Islet of Langerhans (tissue), 1 donor: ENCODE results near the gene MRPS18A.
"Not testable (repeated sequence)": the region's sequence is repeated elsewhere in the genome, so short reads cannot be mapped to it uniquely, and the experiment has no call there.

ENCODE experiments used
- FAIRE-seq: peaks from one replicate; lab custom pipeline; 2011; peaks lifted over from hg19 to GRCh38; lab: Jason Lieb, UNC

MRPS18A gene

DNA sequence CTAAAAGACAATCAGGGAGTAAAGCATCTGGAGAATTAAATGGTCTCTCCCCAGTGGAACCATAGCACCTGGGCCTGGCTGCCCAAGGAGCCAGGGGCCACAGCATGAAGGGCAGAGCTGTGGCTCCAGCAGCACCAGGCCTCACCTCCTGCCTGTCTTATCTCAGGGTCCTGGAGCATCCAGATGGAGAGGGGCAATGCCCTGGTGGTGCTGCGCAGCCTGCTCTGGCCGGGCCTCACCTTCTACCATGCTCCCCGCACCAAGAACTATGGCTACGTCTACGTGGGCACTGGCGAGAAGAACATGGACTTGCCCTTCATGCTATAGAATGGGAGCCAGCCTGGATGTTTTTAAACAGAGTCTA is 17.0 kb downstream of the MRPS18A start:
- no peak for FAIRE-seq

DNA sequence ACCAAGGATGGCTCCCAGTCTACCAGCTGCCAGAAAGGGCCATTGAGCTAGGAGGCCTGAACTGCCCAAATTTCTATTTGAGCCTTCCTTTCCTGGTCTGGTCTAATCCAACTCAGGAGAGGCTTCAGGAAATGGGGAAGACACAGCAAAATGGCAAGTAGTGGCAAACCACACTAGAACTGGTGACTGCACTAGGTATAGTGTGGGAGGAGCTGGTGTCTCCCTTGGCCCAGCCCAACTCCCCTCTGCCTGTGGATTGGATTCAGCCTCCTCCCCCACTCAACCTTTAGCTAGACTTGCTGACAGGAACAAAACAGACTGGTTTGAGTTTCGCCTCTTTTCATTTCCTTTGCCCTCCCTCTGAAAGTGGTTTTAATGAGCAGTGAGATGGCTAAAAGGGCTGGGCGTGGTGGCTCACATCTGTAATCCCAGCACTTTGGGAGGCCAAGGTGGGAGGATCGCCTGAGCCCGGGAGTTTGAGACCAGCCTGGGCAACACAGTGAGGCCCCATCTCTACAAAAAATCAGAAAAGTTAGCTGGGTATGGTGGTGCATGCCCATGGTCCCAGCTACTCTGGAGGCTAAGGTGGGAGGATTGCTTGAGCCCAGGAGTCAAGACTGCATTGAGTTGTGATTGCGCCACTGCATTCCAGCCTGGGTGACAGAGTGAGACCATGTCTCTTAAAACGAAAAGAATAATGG is 17.5 kb downstream of the MRPS18A start:
- FAIRE-seq, result no peak

DNA sequence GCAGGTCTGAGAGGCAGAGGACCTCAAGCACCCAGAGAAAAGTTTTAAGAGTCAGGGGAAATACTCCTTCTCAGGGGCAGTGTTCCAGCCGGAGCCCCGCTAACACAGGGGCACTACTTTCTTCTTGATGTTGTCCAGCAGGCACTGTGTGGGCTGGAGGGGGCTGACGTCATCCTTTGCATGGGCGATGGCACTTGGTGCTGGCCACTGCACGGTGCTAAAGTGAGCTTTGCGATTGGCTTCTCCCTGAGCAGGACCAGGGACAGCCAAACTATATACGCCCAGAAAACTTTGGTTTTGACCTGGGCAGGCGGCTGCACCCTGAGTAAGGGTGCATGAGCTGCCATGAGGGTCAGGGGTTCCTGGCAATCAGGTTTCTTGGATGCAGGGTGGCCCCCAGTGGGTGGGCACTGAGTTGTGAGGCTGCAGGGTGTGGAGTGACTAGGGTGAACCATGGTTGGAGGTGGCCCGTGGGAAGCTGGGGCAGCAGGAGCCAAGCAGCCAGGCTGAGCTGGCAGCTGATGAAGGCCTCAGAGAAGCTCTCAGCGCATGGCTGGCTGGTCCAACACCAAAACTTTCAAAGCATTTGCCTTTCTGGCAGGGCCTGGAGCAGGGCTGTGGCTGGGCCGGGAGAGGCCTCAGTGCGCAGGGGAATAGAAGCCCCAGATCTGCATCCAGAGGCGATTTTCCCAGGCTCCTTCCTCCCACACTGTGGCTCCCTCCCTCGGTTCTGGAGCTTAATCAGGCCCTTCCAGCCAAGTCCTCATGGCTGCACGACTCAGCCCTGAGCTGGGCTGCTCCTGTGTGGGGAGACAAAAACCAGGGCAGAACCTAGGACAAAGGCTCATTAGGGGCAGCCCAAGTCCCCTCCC is 18.3 kb downstream of the MRPS18A start:
- no peak for FAIRE-seq

DNA sequence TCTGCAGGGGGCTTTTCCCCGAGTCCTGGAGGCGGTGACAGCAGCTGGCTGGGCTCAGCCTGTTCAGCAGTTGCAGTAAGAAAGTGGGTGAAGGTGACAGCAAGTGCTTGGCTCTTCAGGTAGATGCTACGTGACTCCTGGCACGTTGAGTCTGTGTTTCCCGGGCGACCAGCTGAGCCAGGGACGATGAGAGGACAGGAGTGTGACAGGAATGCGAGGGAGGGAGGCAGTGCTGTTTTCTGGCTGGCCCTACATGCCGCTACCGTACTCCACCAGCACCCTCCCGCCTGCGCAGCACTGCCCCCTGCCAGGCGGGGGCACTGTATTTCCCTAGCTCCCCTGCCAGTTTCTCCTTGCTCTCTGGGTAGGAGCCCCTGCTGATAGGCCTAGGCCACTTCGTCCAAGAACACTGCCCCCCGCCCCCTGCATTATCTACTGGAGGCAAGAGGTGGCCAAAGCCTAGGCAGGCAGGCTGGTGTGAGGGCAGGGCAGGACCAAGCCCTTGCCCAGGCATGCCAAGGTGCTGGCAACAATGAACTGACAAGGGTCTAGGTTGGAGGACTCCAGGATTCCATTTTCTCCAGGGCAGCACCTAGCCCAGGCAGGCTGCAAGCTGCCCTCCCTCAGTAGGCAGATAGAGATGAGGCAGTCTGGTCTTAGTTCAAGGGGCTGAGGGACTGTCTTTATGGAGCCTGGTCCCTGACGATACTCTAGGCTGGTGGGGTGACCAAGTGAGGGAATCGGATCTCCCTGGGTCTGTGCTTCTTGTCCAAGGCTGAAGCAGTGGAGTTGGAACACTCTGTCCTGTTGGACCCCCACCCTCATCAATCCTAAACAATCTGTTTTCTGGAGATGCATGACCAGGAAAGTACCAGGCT is 19.2 kb downstream of the MRPS18A start:
- FAIRE-seq, result no peak

DNA sequence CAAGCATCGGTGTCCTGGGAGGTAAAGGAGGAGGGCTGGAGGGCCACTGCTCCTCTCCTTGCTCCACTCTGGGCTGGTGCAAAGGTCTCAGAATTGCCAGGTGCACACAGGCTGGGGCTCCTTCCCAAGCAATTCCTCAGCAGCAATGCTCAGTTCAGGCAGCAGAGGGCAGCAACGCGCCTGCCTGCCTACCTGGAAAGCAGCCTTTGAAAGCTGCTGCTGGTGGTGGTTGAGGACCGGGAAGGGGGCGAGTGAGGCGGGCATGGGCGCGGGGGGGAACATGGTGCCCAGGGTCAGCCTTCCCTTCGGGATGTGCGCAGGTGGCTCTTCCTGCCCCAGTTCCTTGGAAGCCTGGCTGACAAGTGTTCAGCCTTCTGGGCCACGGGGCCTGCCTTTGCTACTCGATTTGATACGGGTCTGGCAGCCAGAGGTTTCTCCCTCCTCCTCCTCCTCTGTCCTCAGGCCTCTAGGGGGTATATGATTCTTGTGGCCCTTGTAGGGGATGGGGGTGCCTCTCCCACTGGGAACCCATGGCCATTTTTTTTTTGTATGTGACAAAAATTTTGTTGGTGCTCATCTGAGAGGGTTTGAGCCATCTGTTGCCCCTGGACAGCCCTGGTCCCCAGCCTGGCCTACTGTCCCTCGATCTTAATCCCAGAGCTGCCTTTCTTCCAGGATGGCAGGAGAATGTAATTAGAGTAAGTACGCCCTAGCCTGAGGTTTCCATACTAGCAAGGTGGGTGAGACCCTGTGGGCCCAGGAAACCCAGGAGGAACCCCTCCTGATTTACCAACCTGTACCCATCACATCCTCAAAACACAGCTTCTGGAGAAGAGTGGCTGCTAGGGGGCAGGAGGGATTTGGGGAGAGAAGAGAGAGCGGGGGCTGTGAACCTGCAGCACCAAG is 20.1 kb downstream of the MRPS18A start:
- FAIRE-seq, result no peak

DNA sequence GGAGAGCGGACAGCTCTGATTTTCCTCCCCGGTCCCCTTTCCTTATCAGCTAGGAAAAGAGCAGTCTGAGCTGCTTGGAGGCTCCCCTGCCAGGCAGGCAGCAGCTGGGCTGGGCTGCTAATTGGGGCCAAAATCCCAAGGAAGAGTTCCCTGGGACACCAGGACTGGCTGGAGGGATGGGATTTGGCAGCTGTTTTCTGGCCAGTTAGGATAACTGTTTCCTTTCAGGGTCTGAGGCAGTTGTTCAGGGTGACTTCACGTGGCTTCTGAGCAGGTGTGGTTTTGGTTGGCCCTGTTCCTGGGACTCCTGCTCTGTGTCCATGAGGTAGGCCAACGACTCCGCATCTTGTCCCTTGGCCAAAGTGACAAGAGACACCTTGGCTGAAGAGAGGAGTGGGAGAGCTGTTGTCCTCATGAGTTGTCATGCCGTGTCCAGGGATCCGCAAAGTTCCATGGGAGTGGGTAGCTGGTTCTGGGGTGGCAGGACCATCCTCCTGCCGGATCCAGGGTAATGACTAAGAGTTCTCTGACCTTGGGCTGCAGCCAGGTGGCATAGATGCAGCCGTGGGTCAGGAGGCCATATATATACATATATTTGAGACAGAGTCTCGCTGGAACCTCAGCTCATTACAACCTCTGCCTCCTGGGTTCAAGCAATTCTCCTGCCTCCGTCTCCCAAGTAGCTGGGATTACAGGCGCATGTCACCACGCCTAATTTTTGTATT is 21.2 kb downstream of the MRPS18A start:
- FAIRE-seq, result no peak

DNA sequence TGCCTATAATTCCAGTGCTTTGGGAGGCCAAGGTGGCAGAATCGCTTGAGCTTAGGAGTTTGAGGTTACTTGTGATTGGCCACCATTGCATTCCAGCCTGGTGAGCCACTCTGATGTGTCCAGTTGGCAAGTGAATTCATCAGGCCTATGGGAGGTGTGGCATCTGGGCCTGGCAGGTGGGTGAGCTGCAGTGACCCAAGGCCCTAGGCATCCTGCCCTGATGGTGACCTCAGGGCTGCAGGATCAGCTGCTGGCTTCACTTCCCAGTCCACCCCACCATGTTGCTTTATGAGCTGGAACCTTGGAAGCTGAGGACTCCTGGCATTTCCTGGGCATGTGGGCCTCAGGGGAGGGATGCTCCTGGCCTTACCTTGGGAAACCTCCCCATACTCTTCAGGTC is 22.2 kb downstream of the MRPS18A start:
- no peak for FAIRE-seq

DNA sequence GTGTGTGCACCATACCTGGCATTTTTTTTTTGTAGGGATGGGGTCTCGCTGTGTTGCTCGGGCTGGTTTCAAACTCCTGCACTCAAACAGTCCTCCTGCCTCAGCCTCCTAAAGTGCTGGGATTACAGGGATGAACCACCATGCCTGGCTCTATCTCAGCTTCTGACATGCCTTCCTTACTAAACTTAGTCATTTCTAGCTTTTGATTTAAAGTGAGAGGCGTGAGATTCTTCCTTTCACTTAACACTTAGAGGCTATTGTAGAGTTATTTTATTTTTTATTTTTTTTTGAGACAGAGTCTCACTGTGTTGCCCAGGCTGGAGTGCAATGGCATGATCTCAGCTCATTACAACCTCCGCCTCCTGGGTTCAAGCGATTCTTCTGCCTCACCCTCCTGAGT is 24.6 kb downstream of the MRPS18A start:
- FAIRE-seq, result not testable (repeated sequence)

DNA sequence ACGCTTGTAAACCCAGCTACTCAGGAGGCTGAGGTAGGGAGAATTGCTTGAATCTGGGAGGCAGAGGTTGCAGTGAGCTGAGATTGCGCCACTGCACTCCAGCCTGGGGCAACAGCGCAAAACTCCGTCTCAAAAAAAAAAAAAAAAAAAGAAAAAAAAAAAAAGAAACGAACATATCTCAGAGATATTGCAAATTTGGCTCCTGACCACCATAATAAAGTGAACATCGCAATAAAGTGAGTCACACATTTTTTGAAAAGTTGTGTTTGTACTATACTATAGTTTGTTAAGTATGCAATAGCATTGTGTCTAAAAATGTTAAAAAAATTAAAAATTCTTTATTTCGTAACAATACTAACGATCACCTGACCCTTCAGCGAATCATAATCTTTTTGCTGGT is 29.4 kb downstream of the MRPS18A start:
- no peak for FAIRE-seq

DNA sequence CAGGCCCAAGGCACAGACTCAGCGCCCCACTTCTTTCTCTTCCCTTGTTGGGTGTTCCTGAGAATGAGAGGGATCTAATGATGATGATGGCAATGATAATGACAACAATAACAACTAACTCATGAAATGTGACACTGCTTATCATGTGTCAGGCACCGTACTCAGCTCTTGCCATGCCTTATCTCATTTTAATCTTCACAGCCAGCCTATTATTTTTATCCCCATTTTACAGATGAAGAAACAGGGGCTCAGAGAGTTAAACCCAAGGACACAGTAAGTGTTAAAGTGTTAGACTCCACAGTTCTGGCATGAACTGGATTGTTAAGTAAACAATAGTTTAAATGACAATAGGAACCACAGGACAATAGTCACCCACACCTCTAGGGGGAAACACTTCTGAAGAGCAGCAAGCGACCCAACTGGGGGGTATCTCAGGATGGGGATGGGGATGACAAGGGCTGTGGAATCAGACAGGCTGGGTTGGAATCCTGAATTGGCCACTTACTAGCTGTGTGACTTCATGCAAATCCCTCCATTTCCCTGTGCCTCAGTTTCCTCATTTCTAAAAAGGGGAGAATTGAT is 30.3 kb downstream of the MRPS18A start:
- FAIRE-seq, result no peak

DNA sequence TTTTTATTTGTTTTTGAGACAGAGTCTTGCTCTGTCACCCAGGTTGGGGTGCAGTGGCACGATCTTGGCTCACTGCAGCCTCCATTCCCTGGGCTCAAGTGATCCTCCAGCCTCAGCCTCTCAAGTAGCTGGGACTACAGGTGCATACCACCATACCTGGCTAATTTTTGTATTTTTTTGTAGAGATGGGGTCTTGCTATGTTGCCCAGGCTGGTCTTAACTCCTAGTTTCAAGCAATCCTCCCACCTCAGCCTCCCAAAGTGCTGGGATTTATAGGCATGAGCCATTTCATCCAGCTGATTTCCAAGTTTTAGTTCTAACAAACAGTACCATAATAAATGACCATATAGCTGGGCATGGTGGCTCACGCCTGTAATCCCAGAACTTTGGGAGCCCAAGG is 34.8 kb downstream of the MRPS18A start:
- FAIRE-seq, result not testable (repeated sequence)

DNA sequence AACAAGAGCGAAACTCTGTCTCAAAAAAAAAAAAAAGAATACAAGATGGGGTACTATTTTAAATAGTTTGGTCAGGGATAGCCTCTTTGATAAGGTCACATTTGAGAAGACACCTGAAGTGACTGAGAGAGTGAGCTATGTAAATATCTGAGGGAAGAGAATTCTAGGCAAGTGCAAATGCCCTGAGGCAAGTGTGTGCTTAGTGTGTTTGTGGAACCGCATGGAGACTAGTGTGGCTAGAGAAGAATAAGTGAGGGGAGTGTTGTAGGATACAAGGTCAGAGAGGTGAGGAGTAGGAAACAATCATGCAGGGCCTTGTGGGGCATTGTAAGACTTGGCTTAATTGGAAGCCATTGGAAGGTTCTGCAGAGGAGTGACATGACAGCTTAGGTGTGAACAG is 39.3 kb downstream of the MRPS18A start:
- FAIRE-seq, result no peak

DNA sequence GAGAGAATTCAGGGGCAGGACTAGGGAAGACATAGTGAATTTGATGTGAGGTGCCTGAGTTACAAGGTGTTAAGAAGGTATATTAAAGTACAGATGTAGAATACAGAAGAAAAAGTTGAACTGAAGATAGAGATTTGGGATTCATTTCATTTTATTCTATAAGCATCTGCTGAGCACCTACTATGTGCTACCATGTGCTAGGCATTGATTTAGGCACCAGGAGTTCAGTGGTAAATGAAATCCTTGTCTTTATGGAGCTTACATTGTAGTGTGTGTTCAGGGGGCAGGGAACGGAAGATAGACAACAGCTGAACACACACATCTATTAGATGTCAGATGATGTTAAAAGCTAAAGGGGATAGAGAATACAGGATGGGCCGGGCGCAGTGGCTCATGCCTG is 40.0 kb downstream of the MRPS18A start:
- FAIRE-seq, result no peak

DNA sequence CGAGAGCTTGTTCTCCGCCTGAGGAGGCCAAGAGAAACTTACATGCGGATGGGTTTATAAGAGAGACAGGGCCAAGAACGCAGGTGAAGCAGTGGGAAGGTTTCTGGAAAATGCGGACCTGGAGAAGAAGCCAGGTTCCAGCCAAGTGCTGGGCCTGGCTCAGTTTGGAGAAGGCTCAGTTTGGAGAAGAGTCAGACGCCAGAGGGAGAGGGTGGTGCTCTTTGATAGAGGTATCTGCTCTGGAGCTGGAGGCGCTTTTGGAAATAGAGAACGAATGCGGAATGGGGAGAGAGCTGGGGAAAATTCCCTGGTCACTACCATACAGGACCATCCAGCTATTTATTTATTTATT is 42.0 kb downstream of the MRPS18A start:
- FAIRE-seq, result no peak

DNA sequence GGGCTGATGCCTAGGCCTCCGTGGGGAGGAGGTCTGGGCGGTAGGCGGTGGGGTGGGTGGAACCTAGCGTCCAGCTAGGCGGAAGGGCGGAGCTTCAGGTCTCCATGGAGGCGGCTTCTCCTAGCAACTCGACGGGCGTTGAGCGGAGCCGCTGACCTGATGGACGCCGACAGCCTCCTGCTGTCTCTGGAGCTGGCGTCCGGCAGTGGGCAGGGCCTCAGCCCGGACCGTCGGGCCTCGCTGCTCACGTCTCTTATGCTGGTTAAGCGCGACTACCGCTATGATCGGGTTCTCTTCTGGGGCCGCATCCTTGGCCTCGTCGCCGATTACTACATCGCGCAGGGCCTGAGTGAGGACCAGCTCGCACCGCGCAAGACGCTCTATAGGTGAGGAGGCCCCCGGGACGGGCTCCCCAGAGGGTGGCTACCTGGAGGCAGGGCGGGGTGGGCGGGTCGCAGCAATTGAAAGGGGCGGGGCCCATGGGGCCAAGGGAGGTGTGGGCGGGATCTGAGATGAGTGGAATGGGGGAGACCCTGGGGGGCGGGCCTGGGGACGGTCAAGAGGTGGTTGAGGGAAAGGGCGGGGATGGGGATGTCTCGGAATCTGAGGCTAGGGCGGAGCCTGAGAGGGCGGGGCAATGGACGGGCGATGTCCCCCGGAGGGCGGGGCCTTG is 42.5 kb downstream of the MRPS18A start, which contains the start of gene RSPH9:
RSPH9 (plus strand) TSS at position 97 of the 673 bp plus-strand sequence; CDS start at position 160, 63 bp downstream.
- FAIRE-seq, result no peak

DNA sequence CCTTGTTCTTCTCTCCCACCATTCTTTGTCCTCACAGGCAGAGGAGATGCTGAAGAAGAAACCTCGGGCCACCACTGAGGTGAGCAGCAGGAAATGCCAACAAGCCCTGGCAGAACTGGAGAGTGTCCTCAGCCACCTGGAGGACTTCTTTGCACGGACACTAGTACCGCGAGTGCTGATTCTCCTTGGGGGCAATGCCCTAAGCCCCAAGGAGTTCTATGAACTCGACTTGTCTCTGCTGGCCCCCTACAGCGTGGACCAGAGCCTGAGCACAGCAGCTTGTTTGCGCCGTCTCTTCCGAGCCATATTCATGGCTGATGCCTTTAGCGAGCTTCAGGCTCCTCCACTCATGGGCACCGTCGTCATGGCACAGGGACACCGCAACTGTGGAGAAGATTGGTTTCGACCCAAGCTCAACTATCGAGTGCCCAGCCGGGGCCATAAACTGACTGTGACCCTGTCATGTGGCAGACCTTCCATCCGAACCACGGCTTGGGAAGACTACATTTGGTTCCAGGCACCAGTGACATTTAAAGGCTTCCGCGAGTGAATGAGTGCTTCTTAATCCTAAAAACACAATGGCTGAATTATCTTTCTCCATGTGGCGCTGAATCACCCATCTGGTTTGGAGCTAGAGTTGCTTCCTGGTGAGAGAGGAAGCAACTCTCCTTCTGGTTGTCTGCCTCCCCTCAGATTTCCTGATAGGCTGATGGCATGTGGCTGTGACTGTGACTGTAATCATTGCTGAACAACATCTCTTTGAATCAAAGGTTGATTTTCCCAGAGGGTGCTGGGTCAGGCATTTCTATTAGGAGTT is 47.4 kb downstream of the MRPS18A start:
- no peak for FAIRE-seq

DNA sequence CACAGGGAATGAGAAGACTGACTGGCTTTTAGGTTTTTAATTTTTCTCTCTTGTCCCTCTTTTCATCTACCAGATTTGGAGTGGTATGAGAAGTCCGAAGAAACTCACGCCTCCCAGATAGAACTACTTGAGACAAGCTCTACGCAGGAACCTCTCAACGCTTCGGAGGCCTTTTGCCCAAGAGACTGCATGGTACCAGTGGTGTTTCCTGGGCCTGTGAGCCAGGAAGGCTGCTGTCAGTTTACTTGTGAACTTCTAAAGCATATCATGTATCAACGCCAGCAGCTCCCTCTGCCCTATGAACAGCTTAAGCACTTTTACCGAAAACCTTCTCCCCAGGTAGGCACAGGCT is 51.3 kb downstream of the MRPS18A start:
- FAIRE-seq, result no peak

DNA sequence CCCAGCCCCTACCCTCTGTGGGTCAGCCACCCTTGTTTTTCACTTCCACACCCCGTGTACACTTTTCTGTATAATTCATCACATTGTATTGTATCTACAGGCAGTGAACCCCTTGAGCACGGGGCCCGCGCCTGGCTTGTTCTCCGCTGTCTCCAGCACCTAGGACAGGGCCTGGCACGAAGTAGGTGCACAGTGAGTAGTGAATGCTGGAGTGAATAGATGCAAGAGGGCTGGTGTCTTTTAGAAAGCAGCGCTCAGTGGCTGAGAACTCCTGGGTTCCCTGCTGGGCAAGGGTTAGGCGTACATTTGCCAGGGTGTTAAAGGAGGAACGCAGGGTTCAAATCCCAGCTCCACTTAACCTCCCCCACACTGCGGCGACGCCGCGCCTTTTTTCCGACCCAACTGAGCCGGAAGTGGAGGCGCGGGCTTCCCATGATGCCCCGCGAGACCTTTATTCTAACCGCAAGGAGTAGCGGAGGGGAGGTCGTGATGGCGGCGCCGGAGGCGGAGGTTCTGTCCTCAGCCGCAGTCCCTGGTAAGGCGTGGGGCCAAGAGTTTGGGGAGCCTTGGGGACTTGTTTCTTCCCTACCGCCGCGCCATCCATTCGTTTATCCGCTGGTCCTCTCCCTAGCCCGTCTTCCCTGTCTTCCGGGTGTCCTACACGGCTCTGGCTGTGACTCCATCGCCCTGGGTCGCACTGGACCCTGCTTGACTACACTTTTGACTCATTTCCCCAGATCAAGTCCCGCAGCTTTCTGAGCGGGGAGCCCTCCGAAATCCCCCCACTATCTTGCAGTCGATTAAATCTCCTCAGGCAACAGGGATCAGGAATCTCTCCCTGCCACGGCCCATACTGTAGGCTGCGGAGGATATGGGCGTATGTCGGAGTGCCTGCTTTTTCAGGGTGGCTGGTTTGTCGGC is 51.9 kb downstream of the MRPS18A start, which contains the start of gene MAD2L1BP:
MAD2L1BP (plus strand) TSS at position 454 of the 921 bp plus-strand sequence; CDS start at position 490, 36 bp downstream.
- FAIRE-seq, result no peak
